Peyer's patch (tissue), 4 donors: ENCODE data around the gene DUT. TPM values are rescaled to one million over a fixed set of nuclear protein-coding genes. Genes with fewer than 3 reads are reported as not detected.

ENCODE experiments used
- DNase-seq, 3 donors: peaks; one replicate each; pipeline ENCODE4 v3.0.0-alpha.2; 2017 to 2019
- H3K27ac ChIP-seq, 4 donors: fragments of 200-600 bp; sonication (generic); one replicate each; pipeline ENCODE4 v1.5.1; 2016 to 2019
- H3K27me3 ChIP-seq, 2 donors: fragments of 200-600 bp; sonication (generic); one replicate each; pipeline ENCODE4 v1.5.1; 2019
- H3K36me3 ChIP-seq, 3 donors: fragments of 200-600 bp; sonication (generic); one replicate each; pipeline ENCODE4 v1.5.1; 2016 to 2019
- H3K4me1 ChIP-seq, 4 donors: fragments of 200-600 bp; sonication (generic); one replicate each; pipeline ENCODE4 v1.5.1; 2016 to 2019
- H3K4me3 ChIP-seq, 4 donors: fragments of 200-600 bp; sonication (generic); 1 replicate in 3 of 4; 2 replicates in 1 of 4; pipeline ENCODE4 v1.5.1; 2016 to 2019; ENCODE audit warnings: mild to moderate bottlenecking in 1 of 4
- H3K9me3 ChIP-seq, 4 donors: fragments of 200-600 bp; sonication (generic); one replicate each; pipeline ENCODE4 v1.5.1; 2016 to 2019; ENCODE audit warnings: mild to moderate bottlenecking in 1 of 4
- POLR2A ChIP-seq, 2 donors: fragments of 450-650 bp; IDR thresholded peaks; one replicate each; pipeline ENCODE4 v1.5.1; 2017; ENCODE audit warnings: antibody characterized with exemption in 2 of 2, mild to moderate bottlenecking in 2 of 2, moderate library complexity in 2 of 2
- total RNA-seq, 4 donors: library from RNA; depleted of rRNA; stranded (reverse); fragments of >200 nt; gene quantifications; one replicate each; pipeline ENCODE4 v1.1.0, GENCODE V29; 2016
- TF ChIP-seq, protein P1 (sequence below), 6 experiments: fragments of 450-650 bp in 4 of 6; fragments of 200-600 bp in 2 of 6; sonication (generic) in 1 of 6; IDR thresholded peaks; one replicate each; pipeline ENCODE4 v1.5.1; 2017 to 2019; ENCODE audit warnings: antibody characterized with exemption in 6 of 6, mild to moderate bottlenecking in 3 of 6, moderate library complexity in 1 of 6

The DUT gene
- total RNA-seq, 4 donors from 2014 or later, result 13.7 to 97.4 (median 37.1) TPM

DNA sequence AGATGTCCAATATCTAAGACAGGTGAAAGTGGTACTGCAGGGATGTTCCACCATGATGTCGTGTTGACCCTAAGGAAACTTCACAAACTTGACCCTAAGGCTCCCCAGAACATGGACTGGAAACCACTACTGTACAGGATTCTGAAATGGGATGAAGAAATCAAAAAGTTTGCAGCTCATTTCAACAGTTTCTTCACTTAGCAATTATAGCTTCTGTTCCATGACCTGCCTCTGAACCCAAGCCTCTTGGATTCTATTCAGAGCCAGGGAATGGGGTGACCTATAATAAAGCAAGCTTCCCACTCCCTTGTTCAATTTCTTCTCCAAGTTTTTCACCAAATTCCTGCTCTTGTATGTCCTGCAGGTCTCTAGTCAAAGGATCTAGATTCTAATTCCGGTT is 40.7 kb downstream of the DUT start:
- no peak for TF ChIP-seq POLR2A (IDR thresholded peaks at IDR 0.05)
- TF ChIP-seq, protein P1, sequence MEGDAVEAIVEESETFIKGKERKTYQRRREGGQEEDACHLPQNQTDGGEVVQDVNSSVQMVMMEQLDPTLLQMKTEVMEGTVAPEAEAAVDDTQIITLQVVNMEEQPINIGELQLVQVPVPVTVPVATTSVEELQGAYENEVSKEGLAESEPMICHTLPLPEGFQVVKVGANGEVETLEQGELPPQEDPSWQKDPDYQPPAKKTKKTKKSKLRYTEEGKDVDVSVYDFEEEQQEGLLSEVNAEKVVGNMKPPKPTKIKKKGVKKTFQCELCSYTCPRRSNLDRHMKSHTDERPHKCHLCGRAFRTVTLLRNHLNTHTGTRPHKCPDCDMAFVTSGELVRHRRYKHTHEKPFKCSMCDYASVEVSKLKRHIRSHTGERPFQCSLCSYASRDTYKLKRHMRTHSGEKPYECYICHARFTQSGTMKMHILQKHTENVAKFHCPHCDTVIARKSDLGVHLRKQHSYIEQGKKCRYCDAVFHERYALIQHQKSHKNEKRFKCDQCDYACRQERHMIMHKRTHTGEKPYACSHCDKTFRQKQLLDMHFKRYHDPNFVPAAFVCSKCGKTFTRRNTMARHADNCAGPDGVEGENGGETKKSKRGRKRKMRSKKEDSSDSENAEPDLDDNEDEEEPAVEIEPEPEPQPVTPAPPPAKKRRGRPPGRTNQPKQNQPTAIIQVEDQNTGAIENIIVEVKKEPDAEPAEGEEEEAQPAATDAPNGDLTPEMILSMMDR (IDR thresholded peaks at IDR 0.05), result no peak
- no peak overlapping the region for H3K4me3 ChIP-seq
- no peaks in the 10 kb centered on the region for H3K27me3 ChIP-seq
- no peaks in the 10 kb centered on the region for H3K4me1 ChIP-seq
- no peak overlapping the region for H3K27ac ChIP-seq
- DNase-seq, result no peak
- H3K9me3 ChIP-seq, result no peaks in the 10 kb centered on the region
- H3K36me3 ChIP-seq, result no peaks in the 10 kb centered on the region

DNA sequence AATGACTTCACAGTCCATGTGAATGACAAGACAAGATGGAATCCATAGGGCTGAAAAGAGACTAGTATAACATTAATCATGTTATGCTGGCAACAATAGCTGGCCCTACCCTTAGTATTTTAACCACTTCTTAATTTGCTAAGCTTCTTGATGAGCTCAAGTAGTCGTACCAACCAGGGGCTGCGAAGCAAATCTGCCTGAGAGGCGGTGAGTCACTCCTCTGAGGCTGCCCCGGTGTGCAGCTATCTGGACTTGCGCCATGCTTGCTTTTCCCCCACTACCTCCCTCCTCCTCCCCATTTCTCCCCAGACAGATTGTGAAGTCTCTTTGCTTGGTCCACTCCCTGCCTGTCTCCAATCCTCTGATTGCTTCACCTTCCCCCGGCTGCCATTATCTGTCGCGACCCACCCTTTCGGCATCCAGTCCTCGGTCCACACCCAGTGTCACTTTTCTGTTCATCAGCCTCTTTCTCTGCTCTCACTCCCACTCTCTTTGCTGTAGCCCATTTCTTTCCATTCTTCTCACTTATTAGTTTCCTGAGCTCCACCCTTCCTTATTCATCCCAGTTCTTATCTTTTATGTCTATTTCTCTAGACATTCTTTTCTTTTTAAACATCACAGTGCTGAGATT is 42.7 kb downstream of the DUT start:
- H3K27ac ChIP-seq, result no peak overlapping the region
- H3K4me3 ChIP-seq, result no peak overlapping the region
- no peak for DNase-seq
- H3K9me3 ChIP-seq, result no peaks in the 10 kb centered on the region
- no peaks in the 10 kb centered on the region for H3K36me3 ChIP-seq
- TF ChIP-seq POLR2A (IDR thresholded peaks at IDR 0.05), result no peak
- TF ChIP-seq, protein P1 (IDR thresholded peaks at IDR 0.05), result no peak
- no peaks in the 10 kb centered on the region for H3K27me3 ChIP-seq
- no peaks in the 10 kb centered on the region for H3K4me1 ChIP-seq

DNA sequence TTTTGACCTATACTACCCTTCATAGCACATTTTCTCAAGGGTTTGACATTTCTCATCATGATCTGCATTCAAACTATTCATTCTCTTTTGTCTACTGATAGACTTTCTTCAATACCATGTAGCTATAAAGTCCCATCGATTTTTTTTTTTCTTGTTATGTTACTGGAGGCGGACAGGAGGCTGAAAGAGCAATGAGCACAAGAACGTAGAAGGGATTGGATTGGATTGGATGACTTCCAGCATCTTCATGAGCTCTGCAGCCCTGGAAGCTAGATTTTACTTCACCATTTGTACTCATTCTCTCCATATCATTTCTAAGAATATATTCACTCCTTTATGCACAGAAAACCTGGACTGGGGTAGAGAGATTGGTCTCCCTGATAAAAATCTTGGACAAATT is 43.2 kb downstream of the DUT start:
- DNase-seq, result no peak
- no peaks in the 10 kb centered on the region for H3K36me3 ChIP-seq

DNA sequence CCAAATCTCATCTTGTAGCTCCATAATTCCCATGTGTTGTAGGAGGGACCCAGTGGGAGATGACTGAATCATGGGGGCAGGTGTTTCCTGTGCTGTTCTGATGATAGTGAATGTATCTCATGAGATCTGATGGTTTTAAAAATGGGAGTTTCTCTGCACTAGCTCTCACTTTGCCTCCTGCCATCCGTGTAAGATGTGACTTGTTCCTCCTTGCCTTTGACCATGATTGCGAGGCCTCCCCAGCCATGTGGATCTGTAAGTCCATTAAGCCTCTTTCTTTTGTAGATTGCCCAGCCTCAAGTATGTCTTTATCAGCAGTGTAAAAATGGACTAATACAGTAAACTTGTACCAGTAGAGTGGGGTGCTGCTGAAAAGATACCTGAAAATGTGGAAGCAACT is 44.5 kb downstream of the DUT start:
- H3K27ac ChIP-seq, result no peak overlapping the region
- H3K36me3 ChIP-seq, result no peaks in the 10 kb centered on the region
- H3K4me3 ChIP-seq, result no peak overlapping the region
- DNase-seq, result no peak
- TF ChIP-seq POLR2A (IDR thresholded peaks at IDR 0.05), result no peak
- TF ChIP-seq, protein P1 (IDR thresholded peaks at IDR 0.05), result no peak
- no peaks in the 10 kb centered on the region for H3K9me3 ChIP-seq
- H3K4me1 ChIP-seq, result no peaks in the 10 kb centered on the region
- no peaks in the 10 kb centered on the region for H3K27me3 ChIP-seq

More for the DNA sequence above, 43.2 kb downstream of the DUT start:
- no peaks in the 10 kb centered on the region for H3K9me3 ChIP-seq
- no peak overlapping the region for H3K27ac ChIP-seq
- H3K27me3 ChIP-seq, result no peaks in the 10 kb centered on the region
- no peak overlapping the region for H3K4me3 ChIP-seq
- H3K4me1 ChIP-seq, result no peaks in the 10 kb centered on the region
- TF ChIP-seq, protein P1 (IDR thresholded peaks at IDR 0.05), result no peak
- no peak for TF ChIP-seq POLR2A (IDR thresholded peaks at IDR 0.05)

DNA sequence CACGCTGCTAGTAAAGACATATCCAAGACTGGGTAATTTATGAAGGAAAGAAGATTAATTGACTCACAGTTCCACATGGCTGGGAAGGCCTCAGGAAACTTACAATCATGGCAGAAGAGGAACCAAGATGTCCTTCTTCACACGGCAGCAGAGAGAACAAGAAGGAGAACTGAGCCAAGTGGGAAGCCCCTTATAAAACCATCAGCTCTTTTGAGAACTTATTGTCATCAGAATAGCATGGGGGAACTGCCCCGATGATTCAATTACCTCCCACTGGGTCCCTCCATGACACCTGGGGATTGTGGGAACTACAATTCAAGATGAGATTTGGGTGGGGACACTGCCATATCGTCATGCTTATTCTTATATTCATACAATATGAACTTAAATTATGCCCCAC is 49.0 kb downstream of the DUT start:
- TF ChIP-seq POLR2A (IDR thresholded peaks at IDR 0.05), result no peak
- TF ChIP-seq, protein P1 (IDR thresholded peaks at IDR 0.05), result no peak
- no peak for DNase-seq
- Histone ChIP-seq H3K36me3 (no peaks in the 10 kb centered on the region), H3K4me3 (no peak overlapping the region), H3K27me3 (no peaks in the 10 kb centered on the region), H3K9me3 (no peaks in the 10 kb centered on the region), H3K4me1 (no peaks in the 10 kb centered on the region), H3K27ac (no peak overlapping the region)

DNA sequence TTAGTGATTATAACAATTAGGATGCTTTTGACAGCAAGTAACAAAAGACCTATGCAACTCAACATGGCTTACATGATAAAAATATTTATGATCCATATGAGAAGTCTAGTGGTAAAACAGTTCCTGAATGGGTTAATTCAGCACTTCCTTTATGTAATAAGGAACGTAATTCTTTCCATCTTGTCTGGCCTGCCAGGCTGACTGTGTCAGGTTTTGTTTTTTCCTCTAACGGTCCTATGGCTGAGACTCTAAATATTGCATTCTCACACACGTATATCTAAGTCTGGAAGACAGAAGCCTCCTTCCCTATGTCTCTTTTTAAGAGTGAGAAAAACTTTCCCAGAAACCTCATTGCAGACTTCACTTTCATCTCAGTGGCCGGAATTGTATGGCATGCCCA is 50.6 kb downstream of the DUT start:
- TF ChIP-seq, protein P1 (IDR thresholded peaks at IDR 0.05), result no peak
- TF ChIP-seq POLR2A (IDR thresholded peaks at IDR 0.05), result no peak
- Histone ChIP-seq H3K4me3 (no peak overlapping the region), H3K27me3 (no peaks in the 10 kb centered on the region), H3K27ac (no peak overlapping the region), H3K4me1 (no peaks in the 10 kb centered on the region), H3K36me3 (no peaks in the 10 kb centered on the region), H3K9me3 (no peaks in the 10 kb centered on the region)
- no peak for DNase-seq
